Activated T-cell treated with anti-CD3 and anti-CD28 coated beads for 1 hour (primary cell): ENCODE measurements around the gene MSMB.
"Not testable (repeated sequence)": the region's sequence is repeated elsewhere in the genome, so short reads cannot be mapped to it uniquely, and the experiment has no call there.

Source experiments
- DNase-seq: peaks from one replicate; pipeline ENCODE4 v3.0.0-alpha.2; 2020; ENCODE audit warnings: low read depth

Gene MSMB

DNA sequence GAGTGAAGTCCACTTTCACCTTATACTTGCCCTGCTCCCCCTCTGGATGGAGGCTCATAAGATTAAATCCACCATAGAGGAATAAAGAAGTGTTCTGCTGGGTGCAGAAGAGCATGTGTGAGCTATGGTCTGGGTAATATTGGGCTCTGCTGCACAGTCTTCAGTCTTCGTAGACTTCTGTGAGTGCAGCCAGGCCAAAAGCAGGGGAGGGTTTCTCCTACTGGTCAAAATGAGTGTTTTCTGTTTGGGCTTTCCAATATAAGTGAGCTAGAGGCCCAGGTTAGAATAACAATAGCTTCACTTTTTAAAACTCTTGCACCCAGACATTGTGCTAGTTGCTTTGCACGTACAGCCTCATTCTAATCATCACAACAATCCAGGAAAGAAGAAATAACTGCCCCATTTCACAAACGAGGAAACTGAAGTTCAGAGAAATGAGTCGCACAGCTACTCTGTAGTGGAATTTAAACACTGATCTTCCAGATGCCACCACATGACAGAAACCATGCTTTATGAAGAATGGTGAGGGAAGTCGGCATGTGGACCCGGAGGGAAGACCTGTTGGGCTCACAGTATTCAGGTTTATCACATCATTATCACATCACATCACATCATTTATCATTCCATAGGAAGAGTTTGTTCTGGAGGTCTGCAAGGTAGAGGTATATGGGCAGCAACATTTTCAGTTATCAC is 23.8 kb upstream of the MSMB start:
- DNase-seq = no peak

DNA sequence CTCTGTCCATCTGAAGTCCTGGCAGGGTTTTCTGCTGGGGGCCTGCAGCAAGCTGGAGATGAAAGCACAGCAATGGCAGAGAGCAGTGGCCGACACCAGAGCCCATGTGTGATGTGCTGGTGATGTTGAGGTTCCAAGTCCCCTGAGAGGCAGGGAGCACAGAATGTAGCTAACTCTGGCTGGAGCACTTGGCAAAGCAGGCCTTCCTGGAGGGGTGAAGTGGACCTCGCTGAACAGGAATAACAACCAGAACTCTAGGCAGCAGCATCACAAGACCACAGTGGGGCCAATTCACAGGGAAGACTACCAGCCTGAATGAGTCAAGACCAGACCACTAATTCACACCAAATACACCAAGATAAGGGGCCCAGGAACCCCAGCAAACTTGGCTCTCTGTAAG is 22.8 kb upstream of the MSMB start:
- DNase-seq = no peak

DNA sequence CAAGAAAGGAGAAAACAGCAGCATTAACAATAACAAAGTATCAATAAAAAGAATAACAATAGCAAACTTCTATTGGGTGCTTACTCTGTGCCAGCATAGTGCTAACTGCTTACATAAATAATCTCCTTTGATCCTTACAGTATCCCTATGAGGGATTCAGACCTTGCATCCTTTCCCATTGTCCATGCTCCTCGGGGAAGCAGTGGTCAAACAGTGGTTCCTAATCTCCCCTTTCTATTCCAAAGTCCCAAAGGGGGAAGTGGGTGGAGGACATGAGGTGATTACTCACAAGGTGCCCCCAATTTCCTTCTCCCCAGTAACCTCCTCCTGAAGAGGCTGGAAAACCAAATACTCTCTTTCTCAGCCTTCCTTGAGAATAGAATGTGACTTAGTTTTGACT is 22.0 kb upstream of the MSMB start:
- no peak for DNase-seq

DNA sequence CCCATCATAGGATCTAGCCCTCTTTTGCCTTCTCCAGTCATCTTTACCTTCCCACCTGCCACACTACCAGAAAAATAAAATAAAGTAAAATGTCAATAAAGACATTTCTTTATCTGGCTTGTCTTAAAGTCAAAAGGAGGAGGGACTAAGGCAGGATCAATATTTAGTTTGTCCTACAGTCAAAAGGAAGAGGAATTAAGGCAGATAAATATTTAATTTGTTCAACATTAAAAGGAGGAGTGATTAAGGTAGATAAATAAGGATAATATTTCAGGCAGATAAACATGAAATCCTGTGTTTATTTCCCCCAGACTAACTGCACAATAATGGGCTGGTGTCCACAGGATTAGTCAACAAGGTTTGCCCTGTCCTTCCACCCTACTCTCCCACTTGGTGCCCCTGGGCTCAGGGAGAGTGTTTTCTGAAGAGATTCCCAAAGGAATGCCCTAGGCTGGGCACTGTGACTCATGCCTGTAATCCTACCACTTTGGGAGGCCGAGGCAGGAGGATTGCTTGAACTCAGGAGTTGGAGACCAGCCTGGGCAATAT is 18.3 kb upstream of the MSMB start:
- DNase-seq = no peak

DNA sequence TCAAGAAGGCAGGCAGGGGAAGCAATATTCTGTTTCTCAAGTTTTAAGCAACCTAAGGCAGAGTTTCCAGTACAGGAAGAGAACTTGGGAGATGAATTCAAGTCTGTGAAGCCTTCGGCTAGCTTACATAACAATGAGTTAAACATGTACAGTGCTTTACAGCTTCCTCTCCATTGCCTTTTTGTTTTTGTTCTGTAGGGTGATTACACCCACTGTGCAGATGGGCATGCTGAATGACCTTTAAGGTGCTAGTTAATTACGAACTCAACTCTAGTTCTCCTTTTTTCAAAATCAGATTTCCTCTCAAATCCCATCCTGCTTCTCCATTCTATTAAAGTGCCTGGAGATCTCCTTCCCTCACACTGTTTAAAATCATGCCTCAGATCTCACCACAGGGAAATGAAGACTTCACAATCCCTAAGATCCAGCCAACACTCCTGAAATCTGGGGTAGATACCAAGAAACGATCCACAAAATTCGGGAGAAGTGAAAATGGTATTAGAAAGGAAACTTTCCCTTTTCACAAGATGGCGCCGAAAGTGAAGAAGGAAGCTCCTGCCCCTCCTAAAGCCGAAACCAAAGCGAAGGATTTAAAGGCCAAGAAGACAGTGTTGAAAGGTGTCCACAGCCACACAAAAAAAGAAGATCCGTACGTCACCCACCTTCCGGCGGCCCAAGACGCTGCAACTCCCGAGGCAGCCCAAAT is 16.8 kb upstream of the MSMB start:
- DNase-seq = no peak

DNA sequence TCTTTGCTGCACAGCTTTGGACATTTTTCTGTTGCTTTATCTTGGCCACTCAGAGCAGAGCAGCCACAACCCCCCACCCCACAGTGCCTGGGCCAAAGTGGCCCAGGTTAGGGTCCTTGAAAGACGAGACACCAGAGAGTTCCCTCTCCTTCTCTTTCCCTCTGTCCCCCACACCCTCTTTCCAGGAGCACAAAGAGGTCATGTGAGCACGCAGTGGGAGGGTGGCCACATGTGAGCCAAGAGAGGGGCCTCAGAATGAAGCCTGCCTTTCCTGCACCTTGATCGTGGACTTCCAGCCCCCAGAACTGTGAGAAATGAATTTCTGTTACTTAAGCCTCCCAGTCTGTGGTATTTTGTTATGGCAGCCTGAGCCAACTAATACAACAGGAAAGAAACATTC is 14.6 kb upstream of the MSMB start:
- DNase-seq = no peak

DNA sequence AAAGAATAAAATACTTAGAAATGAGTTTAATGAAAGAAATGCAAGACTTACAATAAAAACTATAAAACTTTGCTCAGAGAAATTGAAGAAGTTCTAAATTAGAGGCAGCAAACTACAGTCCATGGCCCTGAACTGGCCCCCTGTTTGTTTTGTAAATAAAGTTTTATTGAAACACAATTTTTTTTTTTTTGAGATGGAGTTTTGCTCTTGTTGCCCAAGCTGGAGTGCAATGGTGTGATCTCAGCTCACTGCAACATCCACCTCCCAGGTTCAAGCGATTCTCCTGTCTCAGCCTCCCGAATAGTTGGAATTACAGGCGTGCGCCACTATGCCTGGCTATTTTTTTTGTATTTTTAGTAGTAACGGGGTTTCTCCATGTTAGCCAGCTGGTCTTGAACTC is 11.9 kb upstream of the MSMB start:
- not testable (repeated sequence) for DNase-seq

DNA sequence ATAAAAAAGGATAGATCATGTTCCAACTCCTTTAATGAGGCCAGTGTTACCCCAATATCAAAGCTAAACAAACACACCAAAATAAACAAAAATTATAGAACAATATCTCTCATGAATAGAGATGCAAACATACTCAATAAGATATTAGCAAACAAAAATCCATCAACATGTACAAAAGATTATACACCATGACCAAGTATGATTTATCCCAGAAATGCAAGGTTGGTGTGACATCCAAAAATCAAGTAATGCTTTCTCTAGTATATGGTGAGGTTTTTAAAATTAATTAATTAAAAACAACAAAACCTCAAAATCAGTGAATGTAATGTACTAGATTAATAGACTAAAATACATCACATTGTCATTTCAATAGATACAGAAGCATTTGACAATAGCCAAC is 11.0 kb upstream of the MSMB start:
- no peak for DNase-seq

DNA sequence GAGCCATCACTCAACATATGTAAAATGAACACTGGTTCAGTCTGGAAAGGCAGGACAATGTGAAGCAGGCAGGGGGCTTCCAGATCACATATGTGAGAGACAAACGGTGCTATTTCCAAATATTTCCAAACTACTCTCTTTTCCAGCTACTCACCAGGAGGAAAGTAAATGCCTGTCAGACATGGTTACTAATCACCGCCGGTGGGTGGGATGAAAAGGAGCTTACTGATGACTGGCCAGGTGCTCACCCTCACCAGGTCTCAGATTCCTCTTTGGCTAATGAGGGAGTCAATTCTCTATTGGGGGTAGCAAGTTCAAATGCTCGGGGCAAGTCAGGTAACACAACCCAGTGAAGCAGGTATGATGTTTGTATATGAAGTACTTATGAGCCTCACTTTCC is 9.7 kb upstream of the MSMB start:
- no peak for DNase-seq

DNA sequence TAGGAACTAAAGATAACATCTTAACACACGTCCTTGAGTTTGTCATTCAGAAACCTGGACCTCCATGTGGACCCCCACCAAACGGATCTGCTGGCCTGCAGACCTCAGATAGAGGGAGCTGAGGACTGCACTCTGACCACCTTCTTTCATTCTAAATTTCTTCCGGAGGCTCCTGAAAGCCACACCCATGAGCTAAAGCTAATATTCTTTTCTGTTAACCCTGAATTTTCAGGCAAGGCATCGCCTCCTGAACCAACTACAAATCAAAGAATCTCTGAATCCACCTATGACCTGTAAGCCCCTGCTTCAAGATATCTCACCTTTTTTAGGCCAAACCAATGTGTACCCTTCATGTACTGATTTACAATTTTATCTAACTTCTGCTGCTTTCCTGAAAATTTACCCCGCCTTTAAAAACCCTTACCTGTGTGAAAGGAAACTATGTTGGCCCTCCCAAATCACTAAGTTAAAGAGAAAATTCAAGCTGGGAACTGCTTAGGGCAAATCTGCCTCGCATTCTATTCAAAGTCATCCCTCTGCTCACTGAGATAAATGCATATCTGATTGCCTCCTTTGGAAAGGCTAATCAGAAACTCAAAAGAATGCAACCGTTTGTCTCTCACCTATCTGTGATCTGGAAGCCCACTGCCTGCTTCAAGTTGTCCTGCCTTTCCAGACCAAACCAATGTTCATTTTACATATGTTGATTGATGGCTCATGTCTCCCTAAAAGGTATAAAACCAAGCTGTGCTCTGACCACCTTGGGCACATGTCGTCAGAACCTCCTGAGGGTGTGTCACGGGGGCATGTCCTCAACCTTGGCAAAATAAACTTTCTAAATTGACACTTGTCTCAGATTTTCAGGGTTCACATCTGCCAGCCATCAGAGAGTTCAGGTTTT is 7.7 kb upstream of the MSMB start:
- no peak for DNase-seq

DNA sequence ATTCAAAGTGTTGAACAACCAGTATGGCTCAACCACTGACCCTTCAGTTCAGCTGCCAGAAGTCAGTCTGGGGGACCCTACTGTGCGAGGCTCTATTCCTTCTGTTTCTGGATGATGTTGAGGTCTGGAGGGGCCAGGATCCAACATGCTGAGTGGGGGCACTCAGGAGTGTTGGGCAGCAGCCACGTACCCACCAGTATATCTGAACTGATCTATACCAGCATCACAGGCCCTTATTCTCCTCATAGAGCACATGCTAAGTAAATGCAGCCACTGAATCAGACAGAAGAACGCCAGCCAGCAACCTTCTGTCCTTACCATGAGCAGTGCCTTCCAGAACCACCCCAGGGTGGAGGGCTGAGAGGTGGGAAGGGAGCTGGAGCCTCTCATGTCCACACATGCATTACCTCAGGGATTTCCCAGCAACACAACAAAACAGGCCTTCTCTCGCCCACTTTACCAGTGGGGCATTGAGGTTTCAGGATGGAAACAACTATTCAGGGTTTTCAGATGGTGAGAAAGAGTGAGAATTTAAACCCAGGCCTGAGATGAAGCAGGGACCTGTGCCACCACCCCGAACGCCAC is 6.8 kb upstream of the MSMB start:
- no peak for DNase-seq

DNA sequence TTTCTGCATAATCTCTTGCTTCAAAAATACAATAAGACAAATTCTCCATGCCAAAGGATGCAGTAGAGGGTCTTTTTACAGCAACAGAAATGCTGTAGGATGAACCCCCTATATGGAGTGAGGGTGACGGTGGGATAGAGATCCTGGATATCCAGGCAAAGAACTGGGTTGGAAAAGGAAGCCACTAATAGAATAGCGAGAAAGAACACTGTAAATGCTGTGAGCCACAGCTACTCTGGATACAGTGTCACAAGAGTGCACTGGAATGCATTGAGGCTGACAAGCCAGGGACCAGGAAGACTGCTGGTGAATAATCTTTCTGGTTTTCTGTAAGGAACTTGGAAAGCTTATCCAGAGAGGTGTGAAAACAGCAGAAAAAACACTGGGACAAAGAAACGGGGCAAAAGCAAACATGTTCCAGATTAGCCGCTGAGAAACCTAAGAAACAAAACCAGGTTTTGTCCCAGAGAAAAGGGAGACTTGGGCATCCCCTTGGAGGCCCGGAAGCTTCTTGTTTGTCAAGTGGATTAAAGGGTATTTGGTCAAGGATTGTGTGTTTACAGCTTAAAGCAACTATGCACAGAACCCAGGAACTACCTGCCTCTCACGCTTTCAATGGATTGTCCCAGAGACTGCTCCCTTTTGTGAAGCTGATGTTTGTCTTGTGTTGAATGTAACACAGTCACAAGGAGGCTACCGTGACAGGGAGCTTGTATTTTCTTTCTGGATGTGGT is 6.2 kb upstream of the MSMB start:
- DNase-seq = no peak

DNA sequence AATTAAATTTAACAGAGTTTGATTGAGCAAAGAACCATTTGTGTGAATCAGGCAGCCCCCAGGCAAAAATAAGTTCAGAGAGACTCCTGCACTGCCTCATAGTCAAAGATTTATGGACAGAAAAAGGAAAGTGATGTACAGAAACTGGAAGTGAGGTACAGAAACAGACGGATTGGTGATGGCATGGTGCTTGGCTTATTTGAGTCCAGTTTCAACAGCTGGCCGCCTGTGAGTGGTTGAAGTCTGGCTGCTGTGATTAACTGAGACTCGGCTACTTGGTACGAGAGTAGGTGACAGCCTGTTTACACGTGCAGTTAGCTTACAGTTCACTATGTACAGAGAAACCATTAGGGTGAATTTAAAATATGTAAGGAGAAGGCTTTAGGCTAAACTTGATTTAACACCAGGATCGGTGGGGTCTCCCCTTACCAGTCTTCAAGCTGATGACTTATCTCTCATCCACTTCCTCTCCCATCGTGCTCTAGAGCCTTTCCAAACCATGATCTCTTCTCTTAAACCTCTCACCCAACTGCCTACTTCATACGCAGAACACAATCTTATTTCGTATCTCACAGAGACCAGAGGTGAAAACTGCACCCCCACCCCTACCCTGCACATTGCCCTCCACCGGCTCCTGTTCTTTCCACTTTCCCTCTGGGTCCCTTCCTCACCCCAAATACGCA is 5.0 kb upstream of the MSMB start:
- DNase-seq = no peak

DNA sequence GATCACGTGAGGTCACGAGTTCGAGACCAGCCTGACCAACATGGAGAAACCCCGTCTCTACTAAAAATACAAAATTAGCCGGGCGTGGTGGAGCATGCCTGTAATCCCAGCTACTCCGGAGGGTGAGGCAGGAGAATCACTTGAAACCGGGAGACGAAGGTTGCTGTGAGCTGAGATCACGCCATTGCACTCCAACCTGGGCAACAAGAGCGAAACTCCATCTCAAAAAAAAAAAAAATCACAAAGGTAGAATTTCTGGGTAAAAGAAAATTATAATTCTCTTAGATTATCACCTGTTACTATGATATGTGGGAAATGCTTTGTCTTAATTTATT is 3.4 kb upstream of the MSMB start:
- not testable (repeated sequence) for DNase-seq

DNA sequence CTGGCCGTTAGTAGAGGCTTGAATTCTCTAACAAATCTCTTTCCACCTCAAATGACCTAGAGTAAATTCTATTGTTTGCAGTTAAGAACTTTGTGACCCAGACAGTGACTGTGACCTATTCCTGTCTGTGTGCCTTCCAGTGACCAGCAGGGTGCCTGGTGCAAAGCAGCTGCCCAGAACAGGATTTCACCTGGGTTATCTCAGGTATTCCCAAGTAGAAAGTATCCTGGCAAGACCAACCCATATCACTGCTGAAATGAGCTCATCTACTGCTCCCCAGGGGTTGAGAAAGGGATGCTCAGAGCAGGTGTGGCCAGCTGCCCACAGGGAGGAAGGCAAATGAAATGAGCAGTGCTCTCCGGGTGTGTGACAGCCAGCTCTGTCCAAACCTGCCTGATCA is 2.1 kb upstream of the MSMB start:
- DNase-seq = no peak

DNA sequence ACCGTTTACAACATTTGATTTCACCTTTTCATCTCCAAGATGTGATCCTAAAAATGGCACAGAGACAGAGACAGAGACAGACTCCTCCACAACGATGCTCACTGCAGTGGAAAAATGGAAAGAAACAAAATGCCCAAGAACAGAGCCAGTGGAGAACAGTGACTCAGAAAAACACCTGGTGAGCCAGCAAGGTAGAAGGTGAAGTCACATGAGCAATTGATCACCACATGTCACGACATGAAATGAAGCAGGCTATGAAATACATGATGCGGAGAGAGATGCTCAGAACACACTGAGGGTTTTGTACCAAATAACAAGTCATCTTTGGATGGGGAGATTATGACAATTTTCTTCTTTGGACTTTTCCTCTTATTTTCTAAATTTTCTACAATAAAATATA is 3.5 kb downstream of the MSMB start:
- DNase-seq = no peak

DNA sequence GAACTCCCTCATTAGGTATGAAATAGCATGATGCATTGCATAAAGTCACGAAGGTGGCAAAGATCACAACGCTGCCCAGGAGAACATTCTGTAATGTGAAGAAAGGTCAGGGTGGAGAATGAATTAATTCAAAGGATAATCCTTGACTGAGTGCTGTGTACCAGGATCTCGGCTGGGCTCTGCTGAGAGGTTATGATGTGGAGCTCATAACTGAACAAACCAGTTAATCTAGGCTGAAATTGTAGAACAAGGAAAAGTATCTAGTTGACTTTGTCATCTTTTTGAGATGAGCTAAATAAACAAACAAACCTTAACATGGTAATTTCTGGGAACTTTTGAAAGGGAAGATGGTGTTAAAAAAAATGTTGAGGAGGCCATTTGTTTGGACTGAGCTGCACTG is 6.1 kb downstream of the MSMB start:
- no peak for DNase-seq

DNA sequence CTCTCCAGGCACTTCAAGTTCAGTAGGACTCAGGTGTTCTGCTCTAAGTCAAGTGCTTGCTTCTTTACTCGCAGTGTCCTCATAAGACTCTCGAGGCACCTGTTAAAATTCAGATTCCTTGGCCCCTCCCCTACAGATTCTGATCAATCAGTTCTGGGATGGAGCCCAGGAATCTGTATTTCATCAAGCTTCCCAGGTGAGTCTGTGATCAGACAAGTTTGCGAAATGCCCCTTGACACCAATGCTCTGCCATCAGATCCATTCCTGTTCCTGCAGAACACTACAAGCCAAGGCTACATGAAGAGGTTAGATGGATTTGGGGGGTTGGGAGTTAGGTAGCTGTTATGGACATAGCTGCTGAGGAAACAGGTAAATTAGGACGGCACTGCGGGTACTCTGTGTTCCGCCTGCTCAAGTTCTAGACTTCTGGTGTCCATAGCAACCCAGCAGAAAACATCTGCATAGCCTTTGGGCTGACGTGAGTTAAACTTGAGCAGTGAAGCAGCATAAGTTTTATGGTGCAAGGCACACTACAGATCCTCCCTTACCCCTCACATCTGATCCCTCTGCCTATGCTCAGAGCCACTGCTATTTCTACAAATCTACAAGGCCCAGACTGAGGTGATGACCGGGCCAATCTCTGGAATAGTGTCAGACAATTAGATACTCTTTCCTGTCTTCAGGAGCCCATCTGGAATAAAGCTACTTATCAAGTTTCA is 8.8 kb downstream of the MSMB start:
- no peak for DNase-seq

DNA sequence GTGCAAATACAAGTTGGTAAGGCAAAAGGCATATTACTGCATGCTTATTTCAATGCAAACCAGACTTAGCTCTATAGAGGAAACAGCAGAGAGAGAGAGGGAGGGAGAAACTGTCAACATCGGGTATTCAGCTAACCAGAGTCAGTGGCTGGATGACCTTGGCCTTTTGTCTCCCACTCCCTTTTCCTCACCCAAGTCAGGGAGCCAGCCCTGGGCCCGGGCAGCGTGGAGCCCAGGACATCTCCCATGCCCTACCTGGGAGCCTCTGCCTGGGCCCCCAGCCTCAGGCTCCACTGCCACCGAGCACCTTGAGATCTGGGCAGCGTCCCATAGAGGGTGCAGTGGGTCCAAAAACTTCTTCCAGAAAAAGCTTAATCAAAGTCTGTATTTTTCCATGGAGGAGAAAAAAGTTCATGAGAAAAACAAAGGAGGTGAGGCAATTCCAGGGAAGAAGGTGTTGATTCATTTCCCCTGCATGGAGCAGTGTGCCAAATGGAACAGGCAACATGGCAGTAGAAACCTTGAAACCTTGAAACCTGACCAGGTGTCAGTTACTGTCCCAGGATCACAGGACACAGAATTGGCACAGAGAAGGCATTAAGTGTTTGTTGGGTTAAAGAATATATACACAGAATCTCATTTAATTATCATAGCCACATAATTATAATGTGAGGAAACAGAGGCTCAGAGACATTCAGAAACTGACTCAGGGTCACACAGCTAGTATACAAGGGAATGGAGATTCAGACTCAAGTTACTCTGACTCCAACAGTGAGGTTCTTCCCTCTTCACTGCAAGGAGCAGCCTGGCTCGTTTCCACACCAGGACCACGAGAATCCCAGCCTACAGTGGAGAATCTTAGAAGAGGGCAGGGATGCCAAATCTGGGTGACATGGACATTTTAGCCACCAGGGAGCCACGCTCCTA is 9.9 kb downstream of the MSMB start:
- DNase-seq = no peak
